D341Med (cell line): ENCODE data around the gene GAK.
"Not testable (repeated sequence)": the region's sequence is repeated elsewhere in the genome, so short reads cannot be mapped to it uniquely, and the experiment has no call there.

Experiments
- DNase-seq: peaks from one replicate; pipeline ENCODE4 v3.0.0; 2012; ENCODE audit warnings: low spot score

The GAK gene

DNA sequence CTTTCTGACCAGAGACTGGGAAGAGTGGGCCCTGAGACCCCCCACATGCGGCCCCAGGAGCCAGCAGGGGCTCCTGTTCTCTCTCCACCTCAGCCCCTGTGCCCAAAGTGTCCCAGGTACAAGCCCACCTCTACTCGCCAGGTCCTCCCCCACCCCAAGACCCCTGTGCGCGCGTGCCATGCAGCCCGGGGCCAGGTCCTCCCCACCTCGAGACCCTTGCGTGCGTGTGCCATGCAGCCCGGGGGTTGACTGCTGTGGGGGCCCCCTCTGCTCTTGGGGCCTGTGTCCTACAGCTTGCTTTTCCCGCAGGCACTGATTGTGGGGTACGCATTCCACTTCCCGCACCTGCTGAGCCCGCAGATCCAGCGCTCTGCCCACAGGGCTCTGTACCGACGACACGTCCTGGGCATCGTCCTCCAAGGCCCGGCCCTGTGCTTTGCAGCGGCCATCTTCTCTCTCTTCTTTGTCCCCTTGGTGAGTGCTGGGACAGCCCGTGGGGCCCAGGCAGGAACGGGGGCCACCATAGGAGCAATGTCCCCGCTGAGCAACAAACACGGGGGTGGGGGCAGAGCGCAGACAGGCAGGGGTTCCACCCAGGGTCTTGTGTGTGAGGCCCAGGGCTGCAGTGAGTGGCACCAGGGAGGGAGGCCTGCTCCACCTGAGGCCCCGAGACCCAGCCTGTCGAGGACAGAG, 20.9 kb upstream of the GAK start:
- DNase-seq = peak; percentile 30

GRCh38 chr4:951594-952468, 19.7 kb upstream of the GAK start:
- peak; percentile 28 for DNase-seq

GRCh38 chr4:951186-951585, 19.1 kb upstream of the GAK start:
- DNase-seq = no peak

GRCh38 chr4:950136-951020, 18.3 kb upstream of the GAK start:
- DNase-seq = no peak

GRCh38 chr4:949656-950055, 17.5 kb upstream of the GAK start:
- DNase-seq = no peak

DNA sequence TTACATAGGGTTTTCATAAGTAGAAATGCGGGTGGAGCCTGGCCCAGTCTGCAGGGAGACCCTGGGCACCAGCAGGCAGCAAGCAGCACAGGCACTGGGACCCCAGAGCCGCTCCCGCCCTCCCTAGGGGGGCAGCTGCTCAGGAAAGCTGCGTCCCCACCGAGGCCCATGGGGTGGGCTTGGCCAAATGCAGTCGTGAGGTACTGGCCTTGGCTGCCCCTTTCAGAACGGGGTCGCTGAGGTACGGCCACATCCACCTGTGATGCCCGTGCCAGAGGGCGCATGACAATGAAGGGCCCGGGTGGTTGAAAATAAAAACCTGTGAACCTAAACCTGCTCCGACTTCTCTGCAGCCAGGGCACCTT, 16.8 kb upstream of the GAK start:
- peak; percentile 29 for DNase-seq

GRCh38 chr4:948101-948935, 16.2 kb upstream of the GAK start:
- no peak for DNase-seq

GRCh38 chr4:947491-947971, 15.4 kb upstream of the GAK start:
- DNase-seq = peak; percentile 27

DNA sequence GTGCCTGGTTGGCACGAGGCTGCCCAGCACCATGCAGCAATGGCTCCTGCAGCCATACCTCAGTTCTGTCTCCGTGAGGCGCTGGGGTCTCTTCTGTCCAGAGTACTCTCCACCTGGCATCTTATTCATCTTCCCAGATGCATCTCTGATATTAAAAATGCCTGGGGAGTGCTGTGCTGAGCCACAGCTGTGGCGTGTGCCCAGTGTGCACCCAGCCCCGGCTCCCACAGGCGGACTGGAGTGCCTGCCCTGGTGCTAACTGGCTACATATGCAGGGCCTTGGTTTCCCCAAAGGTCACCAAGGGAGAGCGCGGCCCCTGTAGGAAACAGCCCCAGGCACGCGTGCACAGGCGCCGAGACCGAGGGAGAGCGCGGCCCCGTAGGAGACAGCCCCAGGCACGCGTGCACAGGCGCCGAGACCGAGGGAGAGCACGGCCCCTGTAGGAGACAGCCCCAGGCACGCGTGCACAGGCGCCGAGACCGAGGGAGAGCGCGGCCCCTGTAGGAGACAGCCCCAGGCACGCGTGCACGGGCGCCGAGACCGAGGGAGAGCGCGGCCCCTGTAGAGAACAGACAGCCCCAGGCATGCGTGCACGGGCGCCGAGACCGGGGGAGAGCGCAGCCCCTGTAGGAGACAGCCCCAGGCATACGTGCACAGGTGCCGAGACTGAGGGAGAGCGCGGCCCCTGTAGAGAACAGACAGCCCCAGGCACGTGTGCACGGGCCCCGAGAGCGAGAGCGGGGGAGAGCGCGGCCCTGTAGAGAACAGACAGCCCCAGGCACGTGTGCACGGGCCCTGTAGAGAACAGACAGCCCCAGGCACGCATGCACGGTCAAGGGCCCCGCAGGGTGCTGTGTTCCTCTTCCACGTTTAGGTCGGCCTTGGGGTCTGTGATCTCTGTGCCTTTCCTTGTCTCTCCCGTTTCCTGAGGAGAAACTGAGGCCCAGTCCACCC, 14.7 kb upstream of the GAK start:
- no peak for DNase-seq

GRCh38 chr4:946103-946450, 14.0 kb upstream of the GAK start:
- DNase-seq = no peak

DNA sequence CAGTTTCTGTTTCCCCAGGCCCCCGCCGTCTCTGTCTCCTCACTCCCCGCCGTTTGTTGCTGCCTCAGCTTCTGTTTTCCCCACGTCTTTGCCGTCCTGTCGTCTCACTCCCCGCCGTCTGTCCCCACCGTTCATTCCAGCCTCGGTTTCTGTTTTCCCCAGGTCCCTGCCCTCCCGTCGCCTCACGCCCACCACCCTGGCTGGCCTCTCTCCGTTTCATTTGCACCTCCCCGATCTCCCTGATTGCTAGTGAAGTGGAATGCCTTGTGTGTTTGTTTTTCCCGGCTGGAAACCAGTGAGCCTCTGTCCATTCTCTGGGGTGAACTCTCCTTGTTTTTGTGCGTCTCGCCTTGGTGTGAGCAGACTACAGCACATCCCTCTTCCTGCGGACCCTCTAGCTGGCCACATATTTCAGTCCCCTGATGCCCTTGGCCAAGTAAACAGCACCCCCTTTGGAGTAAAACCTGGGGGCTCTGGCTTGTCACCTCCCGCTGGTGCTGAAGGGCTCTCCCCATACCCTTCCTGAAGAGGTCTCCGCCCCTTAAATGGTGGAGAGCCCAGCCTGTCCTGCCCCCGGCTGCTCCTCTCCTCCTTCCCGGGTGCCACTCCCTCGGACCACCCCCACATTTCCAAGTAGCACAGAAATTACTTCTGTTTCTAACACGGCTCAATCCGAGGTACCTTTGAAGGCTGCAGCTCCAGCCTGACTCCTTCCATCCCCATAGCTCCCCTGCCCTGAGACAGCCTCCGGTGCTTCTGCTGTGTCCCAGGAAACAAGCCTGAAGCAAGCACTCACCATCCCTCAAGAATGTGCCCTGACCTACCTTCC, 13.4 kb upstream of the GAK start:
- DNase-seq = no peak

DNA sequence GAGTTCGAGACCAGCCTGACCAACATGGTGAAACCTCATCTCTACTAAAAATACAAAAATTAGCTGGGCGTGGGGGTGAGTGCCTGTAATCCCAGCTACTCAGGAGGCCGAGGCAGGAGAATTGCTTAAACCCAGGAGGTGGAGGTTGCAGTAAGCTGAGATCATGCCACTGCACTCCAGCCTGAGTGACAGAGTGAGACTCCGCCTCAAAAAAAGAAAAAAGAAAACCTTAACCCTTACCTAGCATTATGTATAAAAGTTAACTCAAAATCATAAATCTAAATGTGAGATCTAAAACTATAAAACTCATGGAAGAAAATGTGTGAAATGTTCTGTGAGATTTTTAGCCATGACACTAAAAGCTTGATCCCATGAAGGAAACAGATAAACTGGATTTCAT, 7.4 kb upstream of the GAK start:
- DNase-seq = not testable (repeated sequence)

DNA sequence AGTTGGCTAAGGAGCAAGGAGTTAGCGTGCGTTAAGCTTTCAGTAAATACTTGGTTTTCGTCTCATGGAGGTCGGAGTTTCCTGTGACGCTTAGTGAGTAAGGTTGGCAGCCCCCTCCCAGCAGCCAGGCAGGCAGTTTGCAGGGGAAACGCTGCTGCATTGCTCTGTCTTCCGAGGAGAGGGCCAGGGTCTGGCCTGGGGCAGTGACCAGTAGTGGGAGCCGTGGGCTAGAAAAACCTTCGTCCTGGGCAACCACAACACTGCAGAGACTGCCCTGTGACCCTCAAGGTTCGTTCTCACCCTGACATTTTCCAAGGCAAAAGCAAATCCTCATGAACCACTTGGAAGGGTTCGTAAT, 576 bp upstream of the GAK start:
- DNase-seq = peak; percentile 61

GRCh38 chr4:931194-931959, 739 bp downstream of the GAK start:
- DNase-seq = peak; percentile 36

DNA sequence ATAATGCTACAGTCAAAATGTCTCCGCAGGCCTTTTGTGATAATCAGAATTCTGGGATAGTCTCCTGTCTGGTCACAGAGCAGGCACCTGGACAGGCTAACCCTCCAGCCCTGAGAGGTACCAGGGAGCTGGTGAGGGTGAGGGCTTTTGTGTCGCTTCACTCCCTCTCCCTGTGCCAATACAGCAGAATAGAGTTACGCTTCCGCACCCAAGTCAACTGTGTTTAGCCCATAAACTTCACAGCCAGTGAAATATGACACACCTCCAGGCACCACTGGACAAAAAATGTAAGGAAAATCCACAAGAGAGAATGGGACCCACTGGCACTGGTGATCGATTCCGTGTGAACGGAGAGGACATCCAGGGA, 1.3 kb downstream of the GAK start:
- no peak for DNase-seq

DNA sequence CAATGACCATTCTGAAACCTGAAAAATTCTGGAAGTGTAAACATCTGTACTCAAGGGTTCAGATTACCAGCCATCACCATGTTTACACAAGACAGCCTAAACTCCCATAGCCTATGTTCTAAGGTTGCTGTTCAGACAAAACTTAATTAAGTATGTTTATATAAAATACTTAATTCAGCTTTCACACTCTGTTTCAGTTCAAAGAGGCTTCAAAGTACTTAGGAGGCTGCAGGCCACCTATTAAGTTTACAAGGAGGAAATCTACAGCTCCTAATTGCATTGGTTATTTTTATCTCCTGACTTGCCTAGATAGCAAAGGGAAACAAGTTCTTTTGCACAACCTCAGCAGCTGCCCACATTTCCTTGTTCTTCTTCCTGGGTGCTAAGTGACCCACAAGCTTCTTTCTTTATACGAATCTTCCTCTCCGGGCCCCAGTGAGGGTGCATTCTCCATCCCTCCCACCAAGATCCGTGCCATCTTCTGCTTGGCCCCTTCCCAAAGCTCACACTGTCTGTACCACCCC, 2.0 kb downstream of the GAK start:
- no peak for DNase-seq

DNA sequence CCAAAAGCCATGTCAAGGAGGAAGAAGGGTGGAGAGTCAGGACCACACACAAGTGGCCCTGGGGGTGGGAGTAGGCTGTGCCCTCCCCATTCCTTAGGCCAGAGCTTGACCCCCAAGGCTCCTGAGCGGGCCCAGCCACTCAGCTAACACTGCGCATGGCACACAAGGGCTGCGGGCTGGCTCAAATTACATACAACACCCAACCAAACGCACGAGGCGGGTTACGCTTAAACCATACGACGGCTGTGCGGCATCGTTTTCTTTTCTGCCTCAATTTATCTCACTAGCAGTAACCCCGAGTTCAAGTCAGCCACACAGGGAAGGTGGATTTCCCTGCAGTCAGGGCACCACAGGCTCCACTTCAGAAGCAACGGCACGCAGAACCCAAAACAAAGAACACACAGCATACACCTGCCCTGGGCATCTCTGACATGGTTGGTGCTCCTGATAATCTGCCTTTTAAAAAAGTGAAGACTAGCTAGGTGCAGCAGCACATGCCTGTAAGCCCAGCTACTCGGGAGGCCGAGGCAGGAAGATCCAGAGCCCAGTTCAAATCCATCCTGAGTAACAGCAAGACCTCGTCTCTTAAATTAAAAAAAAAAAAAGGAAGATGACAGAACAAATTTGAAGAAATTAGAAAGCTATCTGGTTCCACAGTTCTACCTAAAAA, 2.9 kb downstream of the GAK start:
- no peak for DNase-seq

GRCh38 chr4:927566-927965, 4.5 kb downstream of the GAK start:
- DNase-seq = not testable (repeated sequence)
